ENCODE results near the gene ARHGAP45.

ARHGAP45 gene

GRCh38 chr19:1055028-1055425 lies 11.9 kb upstream of the ARHGAP45 start:
- no peak overlapping the region for H3K9ac ChIP-seq (ENCODE audit: low read length)
- peaks cover 21% of the 10 kb centered on the region for H3K36me3 ChIP-seq (replicated peaks; ENCODE audit: low read depth, low read length)
- no peaks in the 10 kb centered on the region for H3K79me2 ChIP-seq (ENCODE audit: low read length)
- no peak overlapping the region for H3K4me3 ChIP-seq (ENCODE audit: low read length)
- H3K27me3 ChIP-seq (ENCODE audit: low read depth, low read length): no peaks in the 10 kb centered on the region
- H4K20me1 ChIP-seq (ENCODE audit: insufficient read depth, low read length): no peaks in the 10 kb centered on the region
- H2AFZ ChIP-seq (ENCODE audit: low read depth, low read length): no peak overlapping the region
- TF ChIP-seq, protein P1, sequence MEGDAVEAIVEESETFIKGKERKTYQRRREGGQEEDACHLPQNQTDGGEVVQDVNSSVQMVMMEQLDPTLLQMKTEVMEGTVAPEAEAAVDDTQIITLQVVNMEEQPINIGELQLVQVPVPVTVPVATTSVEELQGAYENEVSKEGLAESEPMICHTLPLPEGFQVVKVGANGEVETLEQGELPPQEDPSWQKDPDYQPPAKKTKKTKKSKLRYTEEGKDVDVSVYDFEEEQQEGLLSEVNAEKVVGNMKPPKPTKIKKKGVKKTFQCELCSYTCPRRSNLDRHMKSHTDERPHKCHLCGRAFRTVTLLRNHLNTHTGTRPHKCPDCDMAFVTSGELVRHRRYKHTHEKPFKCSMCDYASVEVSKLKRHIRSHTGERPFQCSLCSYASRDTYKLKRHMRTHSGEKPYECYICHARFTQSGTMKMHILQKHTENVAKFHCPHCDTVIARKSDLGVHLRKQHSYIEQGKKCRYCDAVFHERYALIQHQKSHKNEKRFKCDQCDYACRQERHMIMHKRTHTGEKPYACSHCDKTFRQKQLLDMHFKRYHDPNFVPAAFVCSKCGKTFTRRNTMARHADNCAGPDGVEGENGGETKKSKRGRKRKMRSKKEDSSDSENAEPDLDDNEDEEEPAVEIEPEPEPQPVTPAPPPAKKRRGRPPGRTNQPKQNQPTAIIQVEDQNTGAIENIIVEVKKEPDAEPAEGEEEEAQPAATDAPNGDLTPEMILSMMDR (IDR thresholded peaks at IDR 0.05; ENCODE audit: low read depth, low read length): no peak
- TF ChIP-seq EZH2phosphoT487 (IDR thresholded peaks at IDR 0.05; ENCODE audit: low read depth): no peak
- no peak overlapping the region for H3K27ac ChIP-seq (ENCODE audit: low read length)
- no peak overlapping the region for H3K4me2 ChIP-seq (ENCODE audit: low read length)
- no peaks in the 10 kb centered on the region for H3K4me1 ChIP-seq (ENCODE audit: low read length)
- no peaks in the 10 kb centered on the region for H3K9me3 ChIP-seq (ENCODE audit: insufficient read depth, low read length)

GRCh38 chr19:1055886-1056620 lies 10.9 kb upstream of the ARHGAP45 start:
- Histone ChIP-seq H3K27me3 (ENCODE audit: low read depth, low read length) (no peaks in the 10 kb centered on the region), H3K9ac (ENCODE audit: low read length) (no peak overlapping the region), H2AFZ (ENCODE audit: low read depth, low read length) (no peak overlapping the region), H3K4me3 (ENCODE audit: low read length) (no peak overlapping the region), H3K4me2 (ENCODE audit: low read length) (no peak overlapping the region), H3K27ac (ENCODE audit: low read length) (no peak overlapping the region), H3K36me3 (replicated peaks; ENCODE audit: low read depth, low read length) (peaks cover 21% of the 10 kb centered on the region), H3K4me1 (ENCODE audit: low read length) (no peaks in the 10 kb centered on the region), H4K20me1 (ENCODE audit: insufficient read depth, low read length) (no peaks in the 10 kb centered on the region), H3K79me2 (ENCODE audit: low read length) (no peaks in the 10 kb centered on the region), H3K9me3 (ENCODE audit: insufficient read depth, low read length) (no peaks in the 10 kb centered on the region)
- TF ChIP-seq, protein P1 (IDR thresholded peaks at IDR 0.05; ENCODE audit: low read depth, low read length): no peak
- no peak for TF ChIP-seq EZH2phosphoT487 (IDR thresholded peaks at IDR 0.05; ENCODE audit: low read depth)

DNA sequence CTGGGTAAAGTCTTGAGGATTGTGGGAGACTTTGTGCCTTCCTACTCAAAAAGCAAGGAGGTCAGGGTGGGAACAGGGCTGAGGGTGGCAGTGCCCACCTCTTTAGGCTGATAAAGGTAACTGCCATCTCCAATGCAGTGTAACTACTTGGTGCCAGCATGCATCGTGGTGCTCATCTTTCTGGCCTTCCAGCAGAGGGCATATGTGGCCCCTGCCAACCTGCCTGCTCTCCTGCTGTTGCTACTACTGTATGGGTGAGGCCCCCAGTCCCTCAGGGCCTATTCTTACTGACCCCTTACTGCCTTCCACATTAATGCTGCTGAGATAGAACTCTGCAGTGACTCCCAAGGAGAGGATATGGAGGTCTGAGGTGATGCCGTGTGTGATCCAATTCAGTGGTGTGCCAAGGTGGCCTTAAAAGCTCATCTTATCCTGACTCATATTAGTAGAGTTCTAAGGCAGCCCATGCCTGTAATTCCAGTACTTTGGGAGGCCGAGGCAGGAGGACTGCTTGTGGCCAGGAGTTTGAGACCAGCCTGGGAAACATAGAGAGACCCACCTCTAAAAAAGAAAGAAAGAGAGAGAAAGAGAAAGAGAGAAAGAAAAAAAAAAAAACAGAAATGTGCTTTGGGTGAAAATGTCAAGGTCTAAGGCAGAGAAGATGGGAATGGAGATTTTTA lies 9.7 kb upstream of the ARHGAP45 start:
- Histone ChIP-seq H4K20me1 (ENCODE audit: insufficient read depth, low read length) (no peaks in the 10 kb centered on the region), H3K27ac (ENCODE audit: low read length) (no peak overlapping the region), H3K9ac (ENCODE audit: low read length) (no peak overlapping the region), H3K4me3 (ENCODE audit: low read length) (no peak overlapping the region), H2AFZ (ENCODE audit: low read depth, low read length) (no peak overlapping the region), H3K79me2 (ENCODE audit: low read length) (no peaks in the 10 kb centered on the region), H3K4me1 (ENCODE audit: low read length) (no peaks in the 10 kb centered on the region), H3K36me3 (replicated peaks; ENCODE audit: low read depth, low read length) (peaks cover 17% of the 10 kb centered on the region), H3K27me3 (ENCODE audit: low read depth, low read length) (no peaks in the 10 kb centered on the region), H3K9me3 (ENCODE audit: insufficient read depth, low read length) (no peaks in the 10 kb centered on the region), H3K4me2 (ENCODE audit: low read length) (no peak overlapping the region)
- TF ChIP-seq, protein P1 (IDR thresholded peaks at IDR 0.05; ENCODE audit: low read depth, low read length): peak; percentile 78
- TF ChIP-seq EZH2phosphoT487 (IDR thresholded peaks at IDR 0.05; ENCODE audit: low read depth): no peak

GRCh38 chr19:1058112-1058511 lies 8.9 kb upstream of the ARHGAP45 start:
- TF ChIP-seq, protein P1 (IDR thresholded peaks at IDR 0.05; ENCODE audit: low read depth, low read length): no peak
- no peak for TF ChIP-seq EZH2phosphoT487 (IDR thresholded peaks at IDR 0.05; ENCODE audit: low read depth)
- Histone ChIP-seq H4K20me1 (ENCODE audit: insufficient read depth, low read length) (no peaks in the 10 kb centered on the region), H2AFZ (ENCODE audit: low read depth, low read length) (no peak overlapping the region), H3K4me2 (ENCODE audit: low read length) (no peak overlapping the region), H3K36me3 (replicated peaks; ENCODE audit: low read depth, low read length) (peaks cover 17% of the 10 kb centered on the region), H3K9me3 (ENCODE audit: insufficient read depth, low read length) (no peaks in the 10 kb centered on the region), H3K27me3 (ENCODE audit: low read depth, low read length) (no peaks in the 10 kb centered on the region), H3K27ac (ENCODE audit: low read length) (no peak overlapping the region), H3K9ac (ENCODE audit: low read length) (no peak overlapping the region), H3K4me1 (ENCODE audit: low read length) (no peaks in the 10 kb centered on the region), H3K79me2 (ENCODE audit: low read length) (no peaks in the 10 kb centered on the region), H3K4me3 (ENCODE audit: low read length) (no peak overlapping the region)
